Measurements from ENCODE around the gene KSR2.
A peak's percentile ranks its signal among the peaks of the same experiment; 100 is the strongest.

KSR2 gene

DNA sequence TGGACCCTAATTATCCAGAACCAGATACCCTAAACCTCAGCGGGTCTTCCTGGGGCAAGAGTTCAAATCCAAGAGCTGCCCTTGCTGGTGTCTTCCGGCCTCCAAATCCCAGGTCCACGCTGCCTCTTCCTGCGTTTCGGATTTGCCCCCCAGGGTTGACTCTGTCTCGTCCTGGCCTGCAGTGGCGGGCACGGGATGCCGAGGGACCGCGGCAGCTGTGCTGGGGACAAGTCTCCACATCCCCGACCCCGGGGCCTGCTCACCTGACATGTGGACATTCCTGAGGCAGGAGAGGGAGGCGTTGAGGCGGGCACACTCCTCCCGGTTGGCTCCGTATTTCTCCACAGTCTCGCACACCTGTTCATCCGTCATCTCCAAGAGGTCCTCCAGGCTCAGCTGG lies 113.6 kb downstream of the KSR2 start:
- DNase-seq, result no peak

DNA sequence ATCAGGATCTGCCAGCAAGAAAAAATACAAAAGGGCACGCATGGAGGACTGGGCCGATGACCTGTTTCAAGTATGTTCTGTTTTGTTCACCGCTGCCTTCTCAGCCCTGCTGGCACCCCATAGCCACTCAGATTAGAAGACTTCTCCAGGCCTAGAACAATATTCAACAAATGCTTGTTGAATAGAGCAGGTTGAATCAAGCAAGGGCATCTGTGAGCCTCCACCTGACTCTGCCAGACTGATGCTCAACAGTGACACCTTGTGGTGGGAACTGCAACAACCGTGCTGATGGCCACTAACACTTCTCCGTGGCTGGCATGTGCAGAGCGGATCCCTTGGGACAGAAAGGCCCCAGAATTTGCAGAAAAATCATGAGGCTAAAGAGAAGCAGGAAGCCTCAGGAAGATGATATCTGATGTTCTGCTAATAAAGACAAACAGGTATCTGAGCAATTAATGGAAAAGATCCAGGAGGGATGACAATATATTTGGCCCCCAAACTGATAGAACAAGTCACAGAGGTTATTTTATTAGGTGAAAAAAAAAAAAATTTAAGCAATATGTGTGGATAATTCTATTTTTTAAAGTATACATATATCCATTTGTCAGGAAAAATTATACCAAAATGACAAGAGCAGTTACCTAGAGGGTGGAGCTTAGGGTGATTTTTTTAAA lies 114.3 kb downstream of the KSR2 start:
- DNase-seq, result peak; percentile 69

DNA sequence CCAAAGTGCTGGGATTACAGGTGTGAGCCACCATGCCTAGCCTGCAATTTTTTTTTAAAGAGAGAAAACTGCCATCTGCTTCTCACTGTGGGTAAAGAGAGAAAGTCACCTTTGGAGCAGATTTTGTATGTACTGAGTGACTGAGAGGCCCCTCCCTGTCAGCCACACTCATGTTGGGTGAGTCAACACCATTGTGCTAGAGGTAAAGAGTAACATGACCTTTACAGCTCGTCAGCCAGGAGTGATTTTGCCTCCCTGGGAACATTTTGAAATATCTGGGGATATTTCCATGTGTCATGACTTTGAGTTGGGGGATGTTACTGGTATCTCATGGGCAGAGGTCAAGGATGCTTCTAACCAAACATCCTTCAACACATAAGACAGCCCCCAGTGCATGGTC lies 115.2 kb downstream of the KSR2 start:
- no peak for DNase-seq

DNA sequence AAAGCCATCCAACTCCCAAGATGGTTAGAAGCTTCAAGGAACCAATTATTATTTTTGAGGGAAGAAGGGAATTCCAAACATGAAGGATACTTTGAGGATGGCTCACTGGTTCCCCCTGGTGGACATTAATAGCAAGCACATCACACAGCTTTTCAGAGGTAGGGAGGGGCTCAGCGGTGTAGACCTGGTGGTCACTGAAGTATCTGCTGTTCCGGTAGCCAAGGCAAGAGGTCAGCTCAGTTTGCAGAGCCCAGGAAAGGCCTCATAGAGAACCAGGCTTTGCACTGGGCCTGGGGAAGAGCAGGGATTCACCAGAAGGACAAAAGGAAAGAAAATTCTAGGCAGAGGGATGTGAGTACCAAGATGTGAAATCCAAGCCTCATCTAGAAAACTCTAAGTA lies 118.7 kb downstream of the KSR2 start:
- no peak for DNase-seq

DNA sequence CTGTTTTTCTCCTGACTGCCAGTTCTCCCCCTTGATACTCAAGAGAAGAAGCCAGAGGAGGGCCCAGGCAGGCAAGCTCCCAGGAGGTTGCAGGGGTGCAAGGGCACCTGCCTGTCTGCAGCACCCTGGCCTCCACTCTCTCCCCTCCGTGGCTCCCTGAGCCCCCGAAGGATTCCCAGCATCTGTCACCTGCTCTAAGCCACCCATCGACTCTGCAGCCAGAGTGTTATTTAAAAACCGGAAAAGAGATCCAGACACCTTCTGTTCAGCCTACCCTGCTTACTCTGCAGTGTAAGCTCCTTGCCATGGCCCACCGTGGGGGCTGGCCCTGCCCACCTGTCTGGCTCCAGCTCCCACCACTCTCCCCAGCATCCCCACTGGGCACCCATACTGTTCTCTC lies 121.4 kb downstream of the KSR2 start:
- no peak for DNase-seq

DNA sequence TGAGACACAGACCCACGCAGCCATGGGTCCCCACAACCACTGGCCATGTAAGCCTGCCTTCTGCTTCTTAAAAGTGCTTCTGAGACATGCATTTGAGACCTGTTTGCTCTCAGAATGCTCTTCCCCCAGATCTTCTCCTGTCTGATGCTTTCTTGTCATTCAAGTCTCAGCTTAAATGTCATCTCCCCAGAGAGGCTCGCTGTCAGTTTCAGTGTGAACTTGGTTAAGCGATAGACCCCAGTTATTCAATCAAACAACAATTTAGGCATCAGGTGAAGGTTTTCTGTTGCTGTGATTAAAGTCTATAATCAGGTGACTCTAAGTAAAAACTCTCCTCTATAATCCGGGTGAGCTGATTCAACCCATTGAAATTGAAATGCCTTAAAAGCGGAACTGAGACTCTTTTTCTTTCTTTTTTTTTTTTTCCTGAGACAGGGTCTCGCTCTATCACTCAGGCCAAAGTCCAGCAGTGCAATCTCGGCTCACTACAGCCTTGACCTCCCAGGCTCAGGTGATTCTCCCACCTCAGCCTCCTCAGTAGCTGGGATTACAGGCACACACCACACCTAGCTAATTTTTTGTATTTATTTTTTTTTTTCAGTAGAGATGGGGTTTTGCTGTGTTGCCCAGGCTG lies 123.4 kb downstream of the KSR2 start:
- DNase-seq, result no peak

DNA sequence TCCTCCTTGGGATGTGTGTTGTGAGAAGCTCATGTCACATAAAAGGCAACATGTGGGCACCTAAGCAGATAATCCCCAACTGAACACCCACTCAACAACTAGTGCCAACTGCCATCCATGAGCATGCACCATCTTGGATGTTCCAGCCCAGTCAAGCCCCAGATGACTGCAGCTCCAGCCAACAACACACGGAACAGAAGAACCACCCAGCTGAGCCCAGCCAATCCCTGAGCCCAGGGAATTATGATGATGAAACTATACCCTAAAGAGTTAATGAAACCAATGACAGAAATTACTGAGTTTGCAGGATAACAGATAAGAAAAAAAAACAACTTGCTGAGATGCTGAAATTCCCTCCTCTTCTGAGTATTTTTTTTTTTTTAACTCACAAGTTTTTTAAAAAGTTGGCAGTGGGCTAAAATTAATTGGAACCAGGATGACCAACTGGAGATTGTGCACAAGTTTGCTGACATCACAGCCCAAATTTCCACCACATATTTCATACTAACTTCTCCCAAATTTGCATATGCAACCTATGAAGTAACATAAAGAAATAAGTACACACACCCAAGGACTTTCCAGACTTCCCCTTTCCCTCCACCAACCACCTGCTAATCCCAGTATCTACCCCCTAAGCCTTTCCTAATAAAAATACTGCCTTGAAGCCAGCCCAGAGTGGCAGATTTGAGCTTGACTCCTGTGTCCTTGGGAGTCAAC lies 124.5 kb downstream of the KSR2 start:
- no peak for DNase-seq

DNA sequence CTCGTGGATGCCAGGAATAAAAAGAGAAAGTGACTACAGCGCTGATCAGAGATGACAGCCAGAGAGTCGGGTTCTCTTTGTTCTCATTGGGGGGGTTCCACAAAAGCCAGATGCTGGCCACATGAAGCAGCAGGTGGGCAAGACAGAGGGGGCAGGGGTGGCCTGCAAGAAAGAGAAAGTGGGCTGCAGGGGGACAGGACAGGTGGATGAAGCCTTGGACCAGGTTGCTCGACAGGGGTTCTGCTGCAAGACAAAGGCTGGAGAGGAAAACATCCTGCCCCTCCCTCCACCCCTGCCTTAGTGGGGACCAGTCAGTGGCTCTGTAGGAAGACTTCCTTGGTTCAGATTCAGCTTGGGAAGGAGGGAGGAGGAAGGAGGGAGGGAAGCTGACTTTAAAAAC lies 126.2 kb downstream of the KSR2 start:
- DNase-seq, result no peak

DNA sequence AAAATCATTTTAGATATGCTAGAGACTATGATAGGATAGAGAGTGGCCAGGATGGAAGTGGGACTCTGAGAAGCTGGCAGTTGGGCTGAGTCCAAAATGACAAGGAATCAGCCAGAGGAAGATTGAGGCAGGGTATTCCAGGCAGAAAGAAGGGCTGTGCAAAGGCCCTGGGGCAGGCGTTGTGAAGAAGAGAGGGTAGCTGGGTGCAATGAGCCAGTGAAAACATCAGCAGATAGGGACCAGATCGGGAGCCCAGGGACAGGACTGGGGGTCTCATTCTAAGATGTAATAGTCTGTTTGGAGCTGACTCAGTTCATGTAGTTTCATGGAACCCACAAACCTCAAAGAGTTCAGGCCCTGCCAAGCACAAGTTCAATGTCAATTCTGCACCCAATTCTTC lies 126.6 kb downstream of the KSR2 start:
- DNase-seq, result no peak

DNA sequence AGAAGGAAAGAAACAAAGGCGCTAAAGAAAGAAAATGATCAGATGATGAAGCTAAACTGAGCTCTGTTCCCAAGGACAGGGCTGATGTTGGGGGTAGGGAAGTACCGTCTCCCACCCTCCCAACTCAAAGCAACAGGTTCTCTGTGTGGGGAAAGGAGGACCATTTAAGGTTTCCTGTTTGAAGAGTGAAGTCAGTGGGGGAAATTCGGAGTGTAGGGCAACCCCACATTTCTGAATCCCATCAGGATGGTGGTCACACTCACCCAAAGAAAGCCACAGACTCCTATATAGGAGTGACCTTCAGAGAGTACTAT lies 131.1 kb downstream of the KSR2 start:
- no peak for DNase-seq

DNA sequence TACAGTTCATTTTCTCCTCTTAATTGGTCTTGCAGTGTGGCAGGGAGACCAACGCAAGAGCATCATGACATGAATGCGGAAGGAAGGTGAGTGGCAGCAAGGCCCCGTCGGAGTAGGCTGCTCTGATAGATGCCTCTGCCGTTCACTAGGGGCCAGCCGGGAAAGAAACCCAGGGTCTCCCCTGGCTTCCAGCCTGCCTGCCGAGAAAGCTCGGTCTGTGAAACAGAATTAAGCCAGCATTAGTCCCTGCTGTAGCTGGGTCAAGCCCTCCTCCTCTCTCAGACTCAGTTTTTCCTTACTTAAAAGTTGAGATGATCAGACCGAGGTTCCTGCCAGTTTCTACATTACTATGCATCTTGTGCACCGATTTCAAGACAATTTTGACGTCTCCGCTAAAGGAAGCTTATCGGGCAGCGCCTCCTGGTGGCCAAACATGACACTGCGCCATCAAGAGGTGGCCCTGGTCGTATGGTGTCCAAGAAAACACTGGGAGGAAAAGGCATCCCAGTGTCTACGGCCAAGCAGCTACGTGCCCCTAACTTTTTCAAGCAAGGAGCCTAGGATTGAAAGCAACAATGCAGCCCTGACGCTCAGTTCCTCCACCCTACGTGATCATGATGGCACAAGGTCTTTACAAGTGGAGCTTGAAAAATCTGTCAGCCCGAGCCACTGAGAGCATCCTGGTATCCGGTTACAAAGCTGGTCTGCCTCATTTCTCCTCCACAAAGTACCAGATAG lies 131.6 kb downstream of the KSR2 start:
- DNase-seq, result peak; percentile 91

DNA sequence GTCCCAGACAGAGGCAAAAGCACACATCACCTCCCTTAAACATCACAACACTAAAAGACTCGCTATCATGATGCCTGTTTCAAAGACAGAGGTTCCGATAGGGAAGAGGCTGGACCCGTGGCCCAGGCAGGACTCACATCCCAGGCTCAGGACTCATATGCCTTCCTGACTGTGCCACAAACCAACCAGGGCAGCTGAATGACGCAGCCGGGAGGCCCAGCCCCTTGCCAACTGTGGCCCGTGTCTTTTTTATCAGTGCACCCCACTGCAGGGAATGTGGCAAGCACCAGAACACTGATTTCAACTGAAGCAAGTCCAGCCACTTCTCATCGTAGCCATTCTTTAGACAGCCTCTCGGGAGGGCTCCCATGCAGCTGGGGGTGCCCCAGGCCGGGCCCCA lies 132.3 kb downstream of the KSR2 start:
- DNase-seq, result no peak

DNA sequence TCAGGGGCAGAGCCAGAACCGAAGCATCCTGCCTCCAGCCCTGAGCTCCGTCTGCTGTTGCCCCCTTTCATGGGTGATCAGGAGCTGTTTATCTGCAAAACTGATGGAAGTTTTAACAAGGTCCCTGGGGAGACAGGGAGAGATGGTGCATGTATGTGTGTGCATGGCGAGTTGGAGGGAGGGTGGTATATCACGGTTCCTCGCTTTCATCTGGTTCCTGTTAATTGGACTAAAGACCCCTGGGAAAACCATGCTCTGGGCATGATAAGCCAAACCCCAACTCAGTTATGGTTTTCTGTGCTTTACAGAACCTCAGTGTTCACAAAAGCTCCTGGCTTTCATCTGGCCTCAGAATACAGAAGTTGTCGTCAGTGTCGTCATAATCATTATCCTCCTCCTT lies 133.6 kb downstream of the KSR2 start:
- DNase-seq, result no peak

DNA sequence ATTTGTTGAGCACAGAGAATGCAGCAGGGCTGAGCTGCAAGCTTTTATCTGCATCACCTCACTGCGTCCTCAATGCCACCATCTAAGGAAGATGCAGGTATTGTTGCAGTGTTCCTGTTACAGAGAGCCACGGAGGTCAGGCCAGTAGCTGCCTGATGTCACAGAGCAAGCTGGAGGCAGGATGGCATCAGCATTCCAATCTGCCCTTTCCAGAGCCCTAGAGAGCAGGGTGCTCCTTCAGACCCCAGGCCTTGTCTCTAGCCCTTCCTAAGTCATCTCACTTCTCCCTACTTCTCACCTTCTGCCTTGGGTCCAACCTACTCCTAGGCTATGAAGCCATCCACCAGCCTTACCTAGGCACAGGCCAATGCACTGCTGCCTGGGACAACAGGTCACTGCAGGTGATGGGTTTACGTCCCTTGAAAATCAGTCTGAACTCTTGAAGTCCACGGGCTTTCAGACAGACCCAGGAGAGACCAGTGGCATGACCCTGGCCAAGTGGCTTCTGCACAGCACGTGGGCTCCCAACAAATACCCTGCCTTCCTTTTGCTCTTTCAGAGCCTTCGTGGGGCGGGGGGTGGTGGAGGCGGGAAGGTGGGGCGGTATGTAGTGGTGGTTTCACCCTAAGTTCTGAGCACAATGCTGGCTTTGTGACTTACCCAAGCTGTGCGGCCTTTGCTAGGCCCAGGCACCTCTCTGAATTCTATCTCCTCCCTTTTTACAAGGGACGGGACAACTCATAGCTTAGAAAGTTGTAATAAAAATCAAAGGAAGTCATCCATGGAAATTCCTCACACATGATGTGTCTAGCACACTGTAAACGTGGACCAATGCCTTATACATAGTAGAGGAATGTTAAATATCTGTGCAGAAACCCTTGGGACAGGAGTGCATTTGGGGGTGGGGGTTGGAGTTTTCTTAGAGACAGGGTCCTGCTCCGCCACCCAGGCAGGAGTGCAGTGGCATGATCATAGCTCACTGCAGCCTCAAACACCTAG lies 136.0 kb downstream of the KSR2 start:
- DNase-seq, result no peak

DNA sequence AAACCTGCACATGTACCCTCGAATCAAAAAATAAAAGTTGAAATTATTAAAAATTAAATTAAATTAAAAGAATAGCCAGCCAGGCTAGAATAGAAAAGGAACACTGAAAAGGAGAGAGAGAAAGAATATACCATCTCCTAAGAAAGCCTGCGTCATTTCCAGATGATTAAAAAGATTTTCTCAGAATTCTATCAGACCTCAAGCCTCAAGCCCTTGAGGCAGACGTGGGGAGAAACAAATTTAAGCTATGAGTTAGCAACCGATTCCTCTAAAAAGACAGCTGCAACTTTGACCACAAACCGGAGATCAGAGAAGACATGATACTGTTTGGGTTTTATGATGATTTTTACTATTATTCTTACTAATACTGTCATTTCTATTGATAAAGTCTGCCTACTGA lies 138.3 kb downstream of the KSR2 start:
- DNase-seq, result no peak

DNA sequence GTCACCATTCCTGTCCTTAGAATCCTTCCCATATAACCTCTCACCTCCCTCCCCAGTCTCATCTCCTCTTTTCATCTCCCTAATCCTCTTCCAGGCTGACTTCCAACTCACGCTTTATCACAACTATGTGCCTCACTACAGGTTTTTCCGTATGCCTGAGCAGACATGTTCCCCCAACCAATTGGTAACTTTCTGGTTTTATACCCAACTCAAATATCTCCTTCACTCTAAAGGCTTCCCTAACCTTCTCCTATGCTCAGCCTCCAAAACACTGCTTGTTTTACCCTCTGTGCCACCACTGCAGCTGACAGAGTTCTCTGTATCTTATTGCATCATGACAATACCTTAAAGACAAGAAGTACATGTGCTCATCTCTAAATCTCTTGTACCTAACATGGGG lies 139.7 kb downstream of the KSR2 start:
- DNase-seq, result no peak

DNA sequence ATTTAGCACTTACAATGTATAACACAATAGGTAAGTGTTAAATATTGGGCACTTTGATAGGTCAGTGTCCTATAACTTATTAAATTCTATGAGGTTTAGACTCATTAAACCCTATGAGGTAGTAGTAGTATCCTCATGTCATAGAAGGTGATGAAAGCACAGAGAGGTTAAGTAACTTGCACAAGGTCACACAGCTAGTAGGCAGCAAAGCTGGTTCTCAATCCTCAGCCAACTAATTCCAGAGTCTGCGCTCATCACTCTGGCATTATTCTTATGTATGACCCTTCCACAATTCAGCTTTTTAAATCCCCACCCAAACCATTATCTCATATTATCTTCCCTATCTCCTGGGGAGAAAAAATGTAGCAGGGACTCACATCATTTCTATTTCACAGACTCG lies 141.1 kb downstream of the KSR2 start:
- no peak for DNase-seq

DNA sequence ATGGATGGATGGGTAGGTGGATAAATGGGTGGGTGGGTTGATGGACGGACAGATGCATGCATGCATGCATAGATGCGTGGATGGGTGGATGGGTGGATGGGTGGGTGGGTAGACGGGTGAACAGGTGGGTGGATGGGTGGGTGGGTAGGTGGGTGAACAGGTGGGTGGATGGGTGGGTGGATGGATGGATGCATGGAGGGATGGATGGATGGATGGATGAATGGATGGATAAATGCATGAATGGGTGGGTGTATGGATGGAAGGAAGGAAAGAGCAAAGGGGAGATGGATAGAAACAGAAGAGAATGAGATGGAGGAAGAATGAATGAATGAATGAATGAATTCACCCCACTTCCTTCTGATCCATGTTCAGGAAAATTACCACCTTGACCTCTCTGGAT lies 143.0 kb downstream of the KSR2 start:
- no peak for DNase-seq

DNA sequence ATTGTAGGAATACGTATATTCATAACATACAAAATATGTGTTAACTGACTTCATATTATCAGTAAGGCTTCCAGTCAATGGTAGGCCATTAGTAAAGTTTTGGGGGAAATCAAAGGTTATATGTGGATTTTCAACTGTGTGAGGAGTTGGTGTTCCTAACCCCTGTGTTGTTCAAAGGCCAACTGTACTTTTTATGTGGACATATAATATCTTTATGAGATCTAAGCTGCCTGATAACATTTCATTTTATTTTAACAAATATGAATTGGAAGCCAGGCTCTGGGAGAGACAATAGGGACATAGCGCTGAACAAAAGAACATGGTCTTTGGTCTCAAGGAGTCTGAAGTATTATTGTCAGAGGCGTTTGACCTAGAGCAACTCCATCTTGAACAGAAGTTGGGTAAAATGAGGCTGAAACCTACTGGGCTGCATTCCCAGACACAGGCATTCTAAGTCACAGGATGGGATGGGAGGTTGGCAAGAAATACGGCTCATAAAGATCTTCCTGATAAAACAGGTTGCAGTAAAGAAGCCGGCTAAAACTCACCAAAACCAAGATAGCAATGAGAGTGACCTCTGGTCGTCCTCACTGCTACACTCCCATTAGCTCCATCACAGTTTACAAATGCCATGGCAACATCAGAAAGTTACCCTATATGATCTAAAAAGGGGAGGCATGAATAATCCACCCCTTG lies 147.2 kb downstream of the KSR2 start:
- no peak for DNase-seq

DNA sequence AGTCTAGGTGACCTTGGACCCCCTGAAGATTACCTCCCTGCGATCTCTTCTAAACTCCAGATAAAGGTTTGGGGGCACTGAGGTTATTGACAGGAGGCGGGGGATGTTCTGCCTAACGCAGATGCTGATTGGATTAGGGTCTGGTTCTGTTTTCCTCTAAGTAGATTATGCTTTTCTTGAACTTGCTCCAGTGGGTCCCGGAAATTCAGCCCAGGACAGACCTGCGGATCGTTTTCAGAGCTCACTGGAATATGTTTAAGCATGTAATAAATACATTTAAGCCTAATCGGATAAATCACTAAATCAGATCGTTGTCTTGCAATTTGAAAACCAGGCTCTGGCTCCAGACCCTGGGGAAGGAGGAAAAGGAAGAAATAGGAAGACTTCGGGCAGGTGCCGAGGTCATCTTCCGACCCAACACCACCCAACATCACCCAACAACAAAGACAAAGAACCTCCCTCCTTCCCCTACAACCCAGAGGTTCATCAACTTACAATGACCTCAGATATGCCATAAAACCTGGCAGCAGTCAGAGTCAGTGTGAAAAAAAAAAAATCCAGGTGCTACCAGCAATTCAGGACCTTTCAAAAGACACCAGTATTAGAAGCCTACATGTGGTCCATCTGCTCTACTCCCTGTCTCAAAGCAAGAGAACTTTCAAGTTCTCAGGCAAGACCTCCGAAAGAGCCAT lies 148.4 kb downstream of the KSR2 start:
- no peak for DNase-seq

DNA sequence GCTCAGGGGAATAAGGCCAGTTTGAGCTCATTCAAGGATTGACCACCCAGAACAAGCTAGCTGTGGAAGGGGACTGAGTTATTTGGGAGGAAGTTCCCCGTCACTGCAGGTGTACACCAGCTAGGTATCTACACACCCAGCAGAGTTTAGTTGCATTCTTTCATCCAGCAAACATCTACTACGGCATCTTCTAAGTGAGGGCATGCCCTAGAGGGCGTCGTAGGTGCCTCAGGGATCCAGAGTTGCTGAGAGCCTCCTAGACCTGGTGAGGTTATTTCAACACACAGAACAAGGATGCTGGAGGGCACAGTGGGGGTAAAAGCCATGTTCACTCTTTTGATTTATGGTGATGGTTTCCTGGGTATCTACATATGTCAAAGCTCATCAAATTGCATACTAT lies 149.6 kb downstream of the KSR2 start:
- no peak for DNase-seq

Measured in activated CD8-positive, alpha-beta memory T cell treated with anti-CD3 and anti-CD28 coated beads for 24 hours (primary cell).